HG03139 (cell line): Measurements from ENCODE around the gene CNGB1.
"Not testable (repeated sequence)": the region's sequence is repeated elsewhere in the genome, so short reads cannot be mapped to it uniquely, and the experiment has no call there.

Experiments
- ATAC-seq: cut with Tn5 transposase; IDR thresholded peaks from one replicate; pipeline ENCODE4 v1.9.1; 2021; ENCODE audit not compliant: unreplicated experiment

The CNGB1 gene

GRCh38 chr16:57912529-57913260 lies 58.2 kb downstream of the CNGB1 start:
- ATAC-seq: no peak

DNA sequence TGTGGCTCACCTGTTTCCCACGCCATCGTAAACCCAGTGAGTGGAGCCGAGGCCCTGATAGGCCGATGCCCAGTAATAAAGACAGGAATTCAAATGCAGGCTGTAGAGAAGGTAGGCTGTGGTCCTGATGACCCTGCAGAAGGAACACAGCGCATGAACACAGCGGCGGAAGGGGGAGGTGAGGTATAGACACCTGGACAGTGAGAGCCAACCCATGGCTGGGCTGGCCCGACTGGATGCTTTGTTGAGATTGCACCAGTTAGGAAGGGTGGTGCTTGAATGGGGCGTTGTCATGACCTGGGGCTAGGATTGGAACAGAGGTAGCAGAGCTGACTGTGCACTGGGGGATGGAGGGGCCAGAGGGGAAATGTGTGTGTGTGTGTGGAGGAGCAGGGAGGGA lies 59.2 kb downstream of the CNGB1 start:
- ATAC-seq: no peak

DNA sequence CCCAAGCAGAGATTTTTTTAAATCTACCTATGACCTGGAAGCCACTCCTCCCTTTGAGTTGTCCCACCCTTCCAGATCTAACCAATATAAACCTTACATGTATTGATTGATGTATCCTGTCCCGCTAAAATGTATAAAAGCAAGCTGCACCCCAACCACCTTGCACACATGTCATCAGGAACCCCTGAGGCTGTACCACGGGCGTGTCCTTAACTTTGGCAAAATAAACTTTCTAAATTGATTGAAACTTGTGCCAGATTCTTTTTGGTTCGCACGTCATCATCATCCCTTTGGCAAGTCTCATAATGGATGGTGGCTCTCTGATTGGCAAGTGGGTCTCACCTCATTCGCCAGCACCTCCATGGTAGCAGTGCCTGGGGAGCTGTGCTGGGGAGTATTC lies 60.2 kb downstream of the CNGB1 start:
- ATAC-seq: no peak

DNA sequence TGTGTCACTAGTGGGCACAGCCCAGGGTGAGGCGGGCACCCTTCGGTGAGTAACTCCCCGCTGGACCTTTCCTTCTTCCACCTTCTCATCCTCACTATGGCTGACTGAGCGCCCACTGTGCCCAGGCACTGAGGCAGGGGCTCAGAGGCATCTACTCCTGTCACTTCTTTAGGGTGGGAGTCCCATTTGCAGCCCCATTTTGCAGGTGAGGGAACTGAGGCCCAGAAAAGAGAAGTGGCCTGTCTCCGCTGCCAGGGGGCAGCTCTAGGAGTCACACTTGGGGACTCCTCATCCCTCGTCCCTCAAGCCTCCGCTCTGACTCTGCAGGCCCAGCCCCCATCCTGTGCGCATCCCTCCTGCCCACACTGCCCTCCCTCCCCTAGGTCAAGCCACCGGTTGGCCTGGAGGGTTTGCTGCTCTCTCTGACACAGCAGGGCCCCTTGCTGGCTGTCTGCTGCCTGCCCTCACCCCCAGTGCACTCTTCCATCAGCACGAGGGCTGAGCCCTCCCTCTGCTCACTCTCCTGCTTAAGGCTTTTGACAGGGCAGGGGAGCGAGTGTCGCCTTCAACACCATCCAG lies 62.4 kb downstream of the CNGB1 start:
- no peak for ATAC-seq

GRCh38 chr16:57906382-57907316 lies 64.3 kb downstream of the CNGB1 start:
- no peak for ATAC-seq

- no peak for ATAC-seq
These were observed 66.8 kb downstream of the CNGB1 start for GRCh38 chr16:57904101-57904500.

DNA sequence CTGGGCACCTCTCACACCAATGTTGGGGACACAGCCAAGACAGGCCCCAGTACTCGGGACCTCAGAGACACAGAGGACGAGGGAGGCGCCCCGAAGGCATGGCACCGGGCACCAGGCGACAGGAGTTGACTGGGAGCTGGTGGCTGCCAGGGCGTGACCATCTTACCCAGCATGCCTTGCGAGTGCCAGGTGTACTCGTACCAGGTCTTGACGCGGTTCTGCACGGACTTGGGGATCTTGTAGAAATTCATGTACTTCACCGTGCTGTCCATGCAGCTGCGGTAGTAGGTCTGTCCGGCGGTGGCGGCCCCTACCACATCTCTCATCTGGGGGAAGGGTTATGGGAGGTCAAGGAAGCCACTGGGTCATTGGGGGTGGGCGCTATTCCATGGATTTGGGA lies 67.3 kb downstream of the CNGB1 start:
- ATAC-seq: no peak

DNA sequence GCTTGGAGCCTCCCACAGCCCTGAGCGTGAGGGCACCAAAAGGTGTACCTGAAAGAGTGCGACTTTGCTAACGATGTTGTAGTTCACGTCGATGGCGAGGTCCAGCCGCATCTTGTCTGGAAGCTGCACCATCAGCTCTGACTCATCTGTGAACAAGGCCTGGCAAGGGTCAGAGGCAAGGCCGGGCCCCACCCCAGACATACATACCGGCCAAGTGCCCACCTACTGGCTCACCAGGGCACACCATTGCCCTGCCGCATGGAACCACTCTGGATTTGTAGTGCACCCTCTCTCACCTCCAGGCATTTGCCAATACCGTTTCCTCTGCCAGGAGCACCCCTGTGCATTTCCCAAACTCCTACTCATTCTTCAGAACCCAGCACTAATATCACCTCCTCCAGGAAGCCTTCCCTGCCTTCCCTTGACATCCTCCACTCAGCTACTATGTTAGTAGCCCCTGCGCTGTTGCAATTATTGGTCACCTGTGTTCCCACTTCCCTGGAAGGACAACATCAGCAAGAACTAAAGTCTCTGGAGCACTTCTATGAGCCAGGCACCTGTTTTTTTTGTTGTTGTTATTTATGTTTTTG lies 69.4 kb downstream of the CNGB1 start:
- no peak for ATAC-seq

DNA sequence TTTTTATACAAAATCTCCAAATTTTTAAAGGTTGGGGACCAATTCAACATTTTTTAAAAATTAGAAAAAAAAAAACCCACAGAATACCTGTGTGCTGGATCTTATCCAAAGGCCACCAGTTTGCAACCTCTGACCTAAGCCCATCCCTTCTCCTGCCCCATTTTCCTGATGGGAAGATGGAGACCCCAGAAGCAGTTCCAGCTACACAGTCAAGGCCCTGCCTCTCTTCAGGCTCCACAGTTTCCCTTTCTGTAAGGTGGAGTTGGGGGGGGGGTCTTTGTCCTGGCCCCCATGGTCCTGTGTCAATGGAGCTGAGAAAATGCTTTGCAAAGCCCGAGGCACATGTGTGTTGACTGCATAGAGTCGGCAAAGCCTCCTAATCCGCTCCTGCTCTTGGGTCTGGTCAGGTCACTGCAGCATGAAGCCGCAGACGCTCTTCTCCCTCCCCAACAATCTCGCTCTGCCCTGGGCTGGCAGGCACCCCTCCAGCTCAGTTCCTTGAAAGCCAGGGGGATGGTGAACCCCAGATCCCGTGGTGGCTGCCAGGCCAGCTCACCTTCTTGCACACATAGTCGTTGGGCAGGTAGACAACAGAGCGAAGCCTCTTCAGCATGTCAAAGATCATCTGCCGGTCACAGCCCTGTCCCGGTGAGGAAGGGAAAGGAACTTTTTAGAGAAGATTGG lies 70.0 kb downstream of the CNGB1 start:
- no peak for ATAC-seq

DNA sequence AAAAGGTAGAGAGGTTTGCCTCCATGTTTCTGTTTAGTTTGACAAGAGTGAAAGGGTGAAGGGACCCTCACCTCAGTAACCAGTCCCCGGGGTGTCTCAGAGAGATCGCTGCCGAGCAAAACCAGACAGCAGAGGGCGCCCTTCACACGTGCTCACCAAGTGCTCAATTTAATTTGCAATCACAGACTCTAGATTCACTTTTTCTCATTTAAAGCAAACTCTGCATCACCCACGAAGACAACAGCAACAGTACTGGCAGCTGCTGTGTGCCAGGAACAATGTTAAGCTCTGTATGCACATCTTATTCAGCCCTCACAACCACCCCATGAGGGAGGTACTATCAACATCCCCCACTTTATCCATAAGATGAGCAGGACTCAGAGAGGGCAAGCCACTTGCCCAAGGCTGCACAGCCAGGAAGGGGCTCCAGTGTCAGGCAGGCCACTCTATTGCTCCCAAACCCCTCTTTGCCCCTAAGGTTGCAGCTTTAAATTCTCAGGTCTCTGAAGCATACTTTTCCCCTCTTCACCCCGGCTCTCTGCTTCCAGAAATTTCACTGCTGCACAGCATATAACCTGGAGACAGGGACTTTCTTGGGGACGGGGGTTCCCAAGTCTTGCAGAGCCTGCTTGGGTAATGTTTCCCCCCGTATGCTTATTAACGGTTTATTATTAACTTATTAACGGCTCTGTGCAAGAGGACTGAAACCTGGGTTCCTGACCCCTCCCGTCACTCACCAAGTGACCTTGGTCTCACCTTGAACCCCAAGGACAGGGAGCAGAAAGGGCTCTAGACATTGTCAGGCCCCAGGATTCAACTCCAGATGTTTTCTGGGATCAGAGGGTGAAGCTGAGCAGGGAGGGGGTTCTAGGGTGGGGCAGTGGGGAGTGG lies 70.9 kb downstream of the CNGB1 start:
- no peak for ATAC-seq

DNA sequence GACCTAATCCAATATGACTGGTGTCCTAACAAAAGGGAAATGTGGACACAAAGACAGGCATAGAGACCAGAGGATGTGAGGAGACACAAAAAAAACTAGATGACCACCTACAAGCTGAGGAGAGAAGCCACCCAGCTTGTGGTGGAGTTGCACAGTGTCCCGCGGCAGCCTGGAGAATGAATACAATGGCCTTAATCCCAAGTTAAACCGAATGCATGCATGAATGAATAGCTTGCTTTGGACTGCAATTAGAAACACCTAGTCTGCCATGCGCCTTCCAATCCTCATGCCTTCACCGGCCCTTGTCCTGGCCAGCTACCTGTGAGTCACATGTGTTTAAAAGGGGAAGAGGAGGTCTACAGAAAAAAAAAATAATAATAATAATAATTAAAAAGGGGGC lies 72.0 kb downstream of the CNGB1 start:
- ATAC-seq: no peak

DNA sequence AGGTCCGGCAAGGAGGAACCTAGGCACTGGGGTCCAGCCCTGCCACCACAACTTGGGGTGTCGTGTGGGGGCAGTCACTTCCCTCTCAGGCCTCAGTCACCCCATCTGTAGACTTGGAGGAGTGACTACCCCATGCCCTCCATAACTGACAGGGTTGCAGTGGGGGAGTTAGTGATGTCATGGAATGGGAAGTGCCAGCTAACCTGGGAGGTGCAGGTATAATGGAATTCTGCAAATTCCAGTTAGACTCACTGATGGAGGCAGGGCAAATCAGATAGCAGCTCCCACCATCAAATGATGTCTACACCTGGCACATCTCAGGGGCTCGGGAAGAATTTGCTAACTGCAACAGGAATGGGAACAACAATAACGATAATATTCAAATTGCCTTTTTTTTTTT lies 72.9 kb downstream of the CNGB1 start:
- ATAC-seq: no peak

GRCh38 chr16:57897053-57897784 lies 73.7 kb downstream of the CNGB1 start:
- no peak for ATAC-seq

- ATAC-seq: not testable (repeated sequence)
These were observed 75.8 kb downstream of the CNGB1 start for GRCh38 chr16:57895081-57895547.

DNA sequence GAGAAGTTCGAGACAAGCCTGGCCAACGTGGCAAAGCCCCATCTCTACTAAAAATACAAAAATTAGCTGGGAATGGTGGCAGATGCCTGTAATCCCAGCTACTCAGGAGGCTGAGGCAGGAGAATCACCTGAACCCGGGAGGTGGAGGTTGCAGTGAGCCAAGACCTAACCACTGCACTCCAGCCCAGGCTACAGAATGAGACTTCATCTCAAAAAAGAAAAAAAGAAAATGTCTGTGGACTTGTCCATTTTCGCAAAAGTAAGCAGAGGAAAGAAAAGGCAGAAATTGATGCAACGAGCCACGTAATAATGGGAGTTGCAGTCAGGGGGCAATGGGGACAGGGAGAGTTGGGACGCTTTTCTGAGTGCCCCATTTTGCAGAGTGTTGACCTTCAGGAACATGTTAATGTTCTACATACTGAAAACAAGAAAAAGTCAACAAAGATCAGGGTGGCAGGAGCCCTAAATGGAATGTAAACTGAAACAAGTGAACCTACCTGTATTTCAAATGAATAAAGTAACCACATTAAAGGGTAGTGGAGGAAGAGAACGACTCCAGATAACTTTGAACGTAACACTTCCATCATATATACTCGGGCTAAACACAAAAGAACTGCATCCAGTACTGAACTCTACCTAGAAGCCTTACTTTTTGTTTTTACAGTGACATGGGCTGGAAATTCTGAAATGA lies 76.4 kb downstream of the CNGB1 start:
- ATAC-seq: no peak

DNA sequence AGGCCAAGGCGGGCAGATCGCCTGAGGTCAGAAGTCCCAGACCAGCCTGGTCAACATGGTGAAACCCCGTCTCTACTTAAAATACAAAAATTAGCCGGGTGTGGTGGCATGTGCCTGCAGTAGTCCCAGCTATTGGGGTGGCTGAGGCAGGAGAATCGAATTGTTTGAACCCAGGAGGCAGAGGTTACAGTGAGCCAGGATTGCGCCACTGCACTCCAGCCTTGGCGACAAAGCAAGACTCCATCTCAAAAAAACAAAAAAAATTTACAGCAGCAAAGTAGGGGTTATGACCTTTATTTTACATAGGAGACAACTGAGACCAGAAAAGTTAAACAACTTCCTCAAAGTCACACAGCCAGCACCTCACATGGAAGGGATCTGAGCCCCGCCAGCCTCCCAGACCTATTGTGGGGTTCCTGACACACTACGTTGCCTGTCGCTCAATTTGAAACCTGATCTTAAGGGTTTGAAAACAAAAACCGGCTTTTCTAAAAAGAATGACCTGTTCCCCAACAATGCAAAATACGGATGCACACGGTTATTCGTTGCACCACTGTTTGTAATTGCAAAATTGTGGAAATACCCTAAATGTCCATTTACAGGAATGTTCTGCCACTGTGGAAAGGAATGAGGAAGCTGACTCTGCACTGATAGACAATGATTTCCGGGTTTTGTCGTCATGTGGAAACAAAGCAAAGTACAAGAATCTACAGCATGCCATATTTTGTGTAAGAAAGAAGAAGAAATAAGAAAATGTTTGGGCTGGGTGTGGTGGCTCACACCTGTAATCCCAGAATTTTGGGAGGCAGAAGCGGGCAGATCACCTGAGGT lies 77.2 kb downstream of the CNGB1 start:
- no peak for ATAC-seq

DNA sequence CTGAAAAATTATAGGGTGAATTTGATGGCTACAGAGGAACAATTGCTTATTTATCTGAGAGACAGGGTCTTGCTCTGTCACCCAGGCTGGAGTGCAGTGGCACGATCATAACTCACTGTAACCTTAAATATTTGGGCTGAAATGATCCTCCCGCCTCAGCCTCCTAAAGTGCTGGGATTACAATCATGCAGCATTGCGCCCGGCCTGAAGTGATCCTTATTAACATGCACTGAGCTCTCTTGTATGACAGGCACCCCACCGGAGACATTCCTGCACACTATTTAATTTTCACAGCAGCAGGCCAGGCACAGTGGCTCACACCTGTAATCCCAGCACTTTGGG lies 77.7 kb downstream of the CNGB1 start:
- no peak for ATAC-seq
